Stimulated activated CD8-positive, alpha-beta memory T cell treated with anti-CD3 and anti-CD28 coated beads, Interleukin-4, amount 100 ng/mL, for 4 hours (primary cell): ENCODE results near the gene PGBD5.
"Not testable (repeated sequence)": the region's sequence is repeated elsewhere in the genome, so short reads cannot be mapped to it uniquely, and the experiment has no call there.

ENCODE experiments used
- DNase-seq, 2 donors: peaks; one replicate each; pipeline ENCODE4 v3.0.0-alpha.2; 2020; ENCODE audit warnings: low read depth in 2 of 2, low spot score in 1 of 2

Gene PGBD5

DNA sequence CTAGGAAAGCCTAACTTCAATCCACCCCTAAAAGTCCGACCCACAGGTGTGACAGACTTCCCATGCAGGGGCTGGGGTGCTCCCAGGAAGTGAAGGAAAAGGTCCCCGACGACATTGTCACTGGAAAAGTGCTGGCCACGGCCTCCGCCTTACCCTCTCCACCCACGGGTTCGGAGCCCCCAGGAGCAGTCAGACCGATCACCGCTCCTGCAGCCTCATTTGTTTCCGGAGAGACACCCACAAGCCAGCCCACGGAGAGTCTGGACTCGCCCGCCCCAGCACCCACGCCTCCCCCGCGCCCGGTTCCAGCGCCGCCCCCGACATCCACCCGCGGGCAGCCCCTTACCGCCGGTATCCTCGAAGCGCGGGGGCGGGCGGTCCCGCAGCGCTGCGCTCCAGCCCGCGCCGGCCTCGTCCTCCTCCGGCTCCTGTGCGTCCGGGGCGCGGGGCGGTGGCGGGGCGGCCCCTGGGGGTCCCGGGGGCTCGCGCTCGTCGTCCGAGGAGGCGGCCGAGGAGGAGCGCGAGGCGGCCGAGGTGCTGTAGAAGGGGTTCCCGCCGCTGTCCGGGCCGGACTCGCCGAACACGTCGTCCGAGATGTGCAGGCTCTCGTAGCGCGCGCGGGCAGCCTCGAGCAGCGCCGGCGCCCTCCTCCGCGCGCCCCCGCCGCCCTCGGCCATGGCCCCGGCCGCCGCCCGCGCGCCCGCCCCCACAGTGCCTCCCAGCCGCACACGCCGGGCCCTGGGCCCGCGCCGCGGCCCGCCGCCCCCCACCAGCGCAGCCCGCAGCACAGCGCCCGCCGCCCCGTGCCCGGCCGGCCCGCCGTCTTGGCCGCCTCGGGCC lies 660 bp downstream of the PGBD5 start:
- DNase-seq, result no peak

GRCh38 chr1:230424391-230425251 lies 1.5 kb downstream of the PGBD5 start:
- DNase-seq, result no peak

GRCh38 chr1:230423951-230424350 lies 2.2 kb downstream of the PGBD5 start:
- DNase-seq, result no peak

DNA sequence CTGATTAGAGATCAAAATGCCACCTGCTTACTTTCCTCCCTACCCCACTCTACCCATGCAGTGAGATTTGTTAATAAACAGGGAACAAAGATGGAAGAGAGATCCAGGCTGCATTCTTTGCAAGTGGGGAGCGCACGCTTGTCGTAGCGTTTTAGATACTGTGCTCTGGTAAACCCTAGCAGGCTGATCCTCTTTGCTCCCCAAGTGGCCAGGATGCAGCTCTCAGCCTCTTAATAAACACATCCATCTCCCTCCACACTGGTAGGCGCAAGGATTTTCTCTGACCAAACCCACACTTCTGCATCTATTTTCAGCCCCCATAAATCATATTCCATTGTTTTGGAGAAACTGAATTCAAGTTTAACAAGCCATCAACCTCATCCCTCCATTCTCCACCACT lies 2.9 kb downstream of the PGBD5 start:
- DNase-seq, result no peak

- DNase-seq, result no peak
Measured at GRCh38 chr1:230422221-230422981, 3.7 kb downstream of the PGBD5 start.

- DNase-seq, result no peak
Measured at GRCh38 chr1:230421481-230421880, 4.7 kb downstream of the PGBD5 start.

DNA sequence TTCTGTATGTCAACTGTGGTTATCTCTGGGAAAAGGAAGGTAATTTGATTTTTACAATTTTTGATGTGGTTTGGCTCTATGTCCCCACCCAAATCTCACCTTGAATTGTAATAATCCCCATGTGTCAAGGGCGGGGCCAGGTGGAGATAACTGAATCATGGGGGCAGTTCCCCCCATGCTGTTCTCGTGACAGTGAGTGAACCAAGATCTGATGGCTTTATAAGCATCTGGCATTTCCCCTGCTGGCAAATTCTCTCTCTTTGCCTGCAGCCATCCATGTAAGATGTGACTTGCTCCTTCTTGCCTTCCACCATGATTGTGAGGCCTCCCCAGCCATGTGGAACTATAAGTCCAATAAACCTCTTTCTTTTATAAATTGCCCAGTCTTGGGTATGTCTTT lies 5.8 kb downstream of the PGBD5 start:
- not testable (repeated sequence) for DNase-seq

- DNase-seq, result no peak
Measured at GRCh38 chr1:230416430-230416829, 9.7 kb downstream of the PGBD5 start.

DNA sequence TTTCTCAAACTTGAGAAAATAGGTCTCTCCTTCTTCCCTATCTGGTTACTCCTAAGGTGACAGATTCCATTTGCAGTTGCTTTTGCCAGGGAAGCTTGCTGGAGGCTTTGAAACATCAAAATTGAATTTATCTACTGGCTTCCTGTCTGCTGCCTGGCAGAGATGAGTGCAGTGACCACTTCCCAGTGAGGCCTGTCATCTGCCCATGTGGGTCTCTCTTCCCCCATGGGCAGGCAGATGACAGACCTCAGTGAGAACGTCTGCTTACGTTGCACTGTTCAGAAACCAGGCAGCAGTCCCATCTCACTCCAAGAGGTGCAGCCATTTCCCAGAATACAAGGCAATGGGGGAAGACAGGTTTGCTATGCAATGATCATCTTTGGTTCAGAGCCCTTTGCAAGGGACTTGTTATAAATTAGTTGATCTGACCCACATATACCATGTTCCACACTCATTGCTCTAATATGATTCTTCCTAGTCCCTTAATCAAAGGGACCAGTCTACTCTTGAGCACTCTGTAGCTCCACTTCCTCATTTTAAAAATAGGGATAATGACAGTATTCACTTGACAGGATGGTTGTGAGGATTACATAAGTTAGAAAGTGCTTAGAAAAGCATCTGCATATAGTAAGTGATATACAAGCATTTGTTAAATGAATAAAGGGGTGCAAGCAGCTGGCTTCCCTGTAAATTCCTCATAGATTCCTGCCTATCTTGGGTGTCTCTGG lies 10.6 kb downstream of the PGBD5 start:
- DNase-seq, result no peak

DNA sequence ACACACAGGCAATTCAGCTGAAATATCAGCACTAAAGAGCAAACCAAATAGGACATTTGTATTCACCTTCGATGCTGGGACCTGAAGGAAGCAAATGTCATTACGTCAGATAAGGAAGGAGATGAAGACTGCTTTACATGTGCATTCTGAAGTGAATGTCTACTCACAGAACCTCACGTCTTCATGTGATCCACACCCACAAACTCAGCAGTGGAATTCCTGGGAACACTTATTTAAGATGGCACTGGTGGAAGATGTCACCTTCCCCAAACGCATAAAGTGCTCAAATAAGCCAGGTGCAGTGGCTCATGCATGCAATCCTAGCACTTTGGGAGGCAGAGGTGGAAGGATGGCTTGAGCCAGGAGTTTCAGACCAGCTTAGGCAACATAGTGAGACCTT lies 11.4 kb downstream of the PGBD5 start:
- DNase-seq, result no peak

DNA sequence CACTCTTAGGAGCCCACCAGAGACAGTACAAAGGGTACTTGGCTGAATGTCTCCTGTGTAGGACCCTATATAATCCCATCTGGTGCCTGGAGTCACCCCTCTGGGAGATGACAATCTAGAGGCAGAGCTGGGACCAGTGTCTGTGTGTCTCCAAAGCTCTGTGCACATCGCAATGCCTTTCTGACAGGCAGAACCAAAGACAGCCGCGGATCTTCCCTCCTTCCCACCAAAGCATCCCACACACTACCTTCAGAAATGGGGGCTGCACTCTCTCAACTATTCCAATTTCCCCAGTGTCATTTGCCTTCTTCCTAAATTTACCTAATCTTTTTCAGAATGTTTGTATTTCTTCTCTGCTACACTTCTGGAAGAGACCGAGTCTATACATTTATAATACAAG lies 12.0 kb downstream of the PGBD5 start:
- no peak for DNase-seq

DNA sequence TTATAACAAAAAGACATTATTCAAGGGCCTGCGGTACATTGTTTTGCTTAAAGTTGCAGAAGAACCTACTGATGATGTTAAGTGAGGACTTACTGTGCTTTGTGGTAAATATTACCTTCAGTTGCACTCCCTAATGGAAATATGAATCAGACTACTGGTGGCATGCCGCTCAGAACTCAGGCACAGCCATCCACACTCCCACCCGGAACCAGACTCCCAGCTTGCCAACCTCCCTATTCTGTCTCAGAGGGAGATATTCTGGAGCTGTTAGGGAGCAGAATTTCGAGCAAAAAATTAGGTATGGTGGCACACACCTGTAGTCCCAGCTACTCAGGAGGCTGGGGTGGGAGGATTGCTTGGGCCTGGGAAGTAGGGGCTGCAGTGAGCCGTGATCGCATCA lies 13.1 kb downstream of the PGBD5 start:
- no peak for DNase-seq

DNA sequence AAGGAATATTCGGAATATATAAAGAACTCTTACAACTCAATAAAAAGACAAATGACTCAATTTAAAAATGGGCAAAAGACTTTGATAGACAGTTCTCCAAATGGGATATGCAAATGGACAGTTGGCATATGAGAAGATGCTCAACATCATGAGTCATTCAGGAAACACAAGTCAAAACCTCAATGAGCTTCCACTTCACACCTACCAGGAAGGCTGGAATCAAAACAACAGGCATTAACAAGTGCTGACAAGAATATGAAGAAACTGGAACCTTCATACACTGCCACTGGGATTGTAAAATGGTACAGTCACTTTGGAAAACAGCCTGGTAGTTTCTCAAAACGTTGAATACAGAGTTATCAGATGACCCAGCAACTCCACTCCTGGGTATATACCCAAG lies 17.2 kb downstream of the PGBD5 start:
- DNase-seq, result no peak

- no peak for DNase-seq
Measured at GRCh38 chr1:230407351-230407750, 18.8 kb downstream of the PGBD5 start.

DNA sequence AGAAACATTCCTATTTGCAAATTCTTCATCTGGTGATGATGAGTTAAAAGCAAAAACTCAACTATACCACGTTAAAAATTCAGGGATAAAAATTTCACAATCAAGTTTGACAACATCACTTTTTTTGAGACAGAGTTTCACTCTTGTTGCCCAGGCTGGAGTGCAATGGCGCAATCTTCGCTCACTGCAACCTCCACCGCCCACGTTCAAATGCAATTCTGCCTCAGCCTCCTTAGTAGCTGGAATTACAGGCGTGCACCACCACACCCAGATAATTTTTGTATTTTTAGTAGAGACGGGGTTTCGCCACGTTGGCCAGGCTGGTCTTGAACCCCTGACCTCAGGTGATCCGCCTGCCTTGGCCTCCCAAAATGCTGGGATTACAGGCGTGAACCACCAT lies 19.4 kb downstream of the PGBD5 start:
- not testable (repeated sequence) for DNase-seq

DNA sequence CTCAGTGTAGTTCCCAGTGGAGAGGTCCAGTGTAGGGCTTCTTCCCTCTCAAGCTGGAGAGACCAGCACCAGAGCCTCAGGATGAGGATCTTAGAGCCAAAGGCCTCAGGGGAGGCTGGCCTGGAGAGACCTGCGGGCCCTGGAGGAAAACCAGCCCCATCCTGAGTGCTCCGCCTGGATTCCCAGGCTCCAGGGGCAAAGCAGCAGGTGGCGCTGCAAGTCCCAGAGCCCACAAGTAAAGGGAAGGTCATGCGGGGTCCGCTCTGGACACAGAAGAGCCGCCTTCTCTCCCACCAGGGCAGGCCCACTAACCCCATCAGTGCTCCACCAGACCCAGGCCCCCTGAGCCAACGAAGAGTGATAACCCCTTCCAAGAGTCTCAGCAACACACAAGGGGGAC lies 22.7 kb downstream of the PGBD5 start:
- DNase-seq, result no peak

GRCh38 chr1:230401763-230402294 lies 24.3 kb downstream of the PGBD5 start:
- no peak for DNase-seq

DNA sequence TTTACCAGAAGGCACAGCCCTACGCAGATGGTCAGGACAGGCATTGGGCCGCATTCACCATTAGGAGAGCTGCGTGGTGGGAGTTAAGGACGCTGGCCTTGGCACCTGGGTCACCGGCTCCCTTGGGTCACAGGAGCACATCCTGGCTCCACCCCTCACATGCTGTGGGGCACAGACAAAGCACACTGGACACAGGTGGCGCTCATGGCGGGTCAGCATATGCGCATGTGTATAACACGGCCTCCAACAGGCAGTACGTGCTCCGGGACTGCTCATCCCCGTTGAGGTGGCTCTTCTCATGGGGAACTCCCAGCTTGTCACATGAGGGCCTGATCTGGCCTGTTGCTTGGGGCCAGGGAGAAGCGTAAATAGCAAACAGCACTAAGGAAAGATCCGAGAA lies 25.0 kb downstream of the PGBD5 start:
- DNase-seq, result no peak

- DNase-seq, result no peak
Measured at GRCh38 chr1:230400007-230400344, 26.2 kb downstream of the PGBD5 start.

- no peak for DNase-seq
Measured at GRCh38 chr1:230399321-230400006, 26.7 kb downstream of the PGBD5 start.
